ENCODE data around the gene CACNA1I. TPM values are rescaled to one million over a fixed set of nuclear protein-coding genes. Genes with fewer than 3 reads are reported as not detected.

Gene CACNA1I
- total and polyA plus RNA-seq, 2 donors (not counting 1 experiment from before 2014, with no cell fraction given), result 0.07 to 0.25 TPM

GRCh38 chr22:39685336-39686177 lies 115.0 kb downstream of the CACNA1I start:
- intact Hi-C loops (cut with micrococcal nuclease), result no loop called here
- peak overlapping the region; percentile 77 for H3K4me2 ChIP-seq (replicated peaks; ENCODE audit: low read depth, low read length, poor library complexity, severe bottlenecking)
- ATAC-seq (ENCODE audit: low read depth) (peak; percentile 31), DNase-seq (peak; percentile 30)
- peak overlapping the region in 3 of 5 experiments; percentile 29 to 39 (median 34) for H3K4me3 ChIP-seq (ENCODE audit: control extremely low read depth in 1 of 5, extremely low read depth in 1 of 5, insufficient read depth in 1 of 5, low read depth in 2 of 5, low read length in 4 of 5)
- peaks cover 46% of the 10 kb centered on the region for H3K27me3 Mint-ChIP-seq
- peaks cover 3% of the 10 kb centered on the region for H3K4me1 Mint-ChIP-seq
- H4K20me1 ChIP-seq (ENCODE audit: control insufficient read depth, insufficient read depth, low read length, poor library complexity, severe bottlenecking), result no peaks in the 10 kb centered on the region
- H2AFZ ChIP-seq (ENCODE audit: insufficient read depth, low read depth, low read length, poor library complexity, severe bottlenecking), result peak overlapping the region; percentile 46
- TF ChIP-seq EZH2 (IDR thresholded peaks at IDR 0.05; ENCODE audit: borderline replicate concordance, insufficient read depth, low read depth, low read length, poor library complexity, severe bottlenecking) (no peak), CTCF (IDR thresholded peaks at IDR 0.05) (no peak)
- ChIA-PET CTCF (interaction anchor here (0.5 kb wide), 1 partner anchor 258 kb away, joined by 3 read pairs; no protein-coding TSS in a partner anchor), POLR2A (interaction anchor here (0.7 to 0.8 kb wide), 2 partner anchors 299 to 338 kb away, joined by 4 to 5 read pairs; no protein-coding TSS in a partner anchor)
- H3K9me3 ChIP-seq (ENCODE audit: control extremely low read depth in 1 of 3, control insufficient read depth in 2 of 3, insufficient read depth in 1 of 3, low read length in 2 of 3), result peaks cover 0 to 17% (median 0%) of the 10 kb centered on the region in 3 donors
- no peaks in the 10 kb centered on the region for H3K9me3 Mint-ChIP-seq (ENCODE audit: insufficient read depth)
- H3K9ac ChIP-seq (ENCODE audit: low read length), result peak overlapping the region; percentile 37
- no peaks in the 10 kb centered on the region for H3K36me3 ChIP-seq (replicated peaks in 1 of 2; ENCODE audit: control extremely low read depth in 1 of 2, control insufficient read depth in 1 of 2, extremely low read depth in 1 of 2, insufficient read depth in 2 of 2, low read length in 1 of 2)
- no peak overlapping the region for H3K27ac Mint-ChIP-seq
- H3K4me1 ChIP-seq (ENCODE audit: control insufficient read depth in 2 of 2, insufficient read depth in 2 of 2, low read length in 2 of 2), result peaks cover 3 to 4% of the 10 kb centered on the region in 2 donors
- H3K27me3 ChIP-seq (replicated peaks in 1 of 4; ENCODE audit: control extremely low read depth in 1 of 4, control insufficient read depth in 3 of 4, insufficient read depth in 4 of 4, low read length in 3 of 4), result peaks cover 0 to 52% (median 12%) of the 10 kb centered on the region in 4 experiments
- no peaks in the 10 kb centered on the region for H3K79me2 ChIP-seq (ENCODE audit: control insufficient read depth, insufficient read depth, low read length)
- 16% methylated on average over 71 of the region's 77 CpGs for WGBS (ENCODE audit: insufficient coverage)
- no peak overlapping the region for H3K27ac ChIP-seq (ENCODE audit: low read length in 2 of 2)
- H3K4me3 Mint-ChIP-seq, result no peak overlapping the region

- Histone ChIP-seq H3K4me3 (ENCODE audit: control extremely low read depth in 1 of 5, extremely low read depth in 1 of 5, insufficient read depth in 1 of 5, low read depth in 2 of 5, low read length in 4 of 5) (no peak overlapping the region), H3K36me3 (replicated peaks in 1 of 2; ENCODE audit: control extremely low read depth in 1 of 2, control insufficient read depth in 1 of 2, extremely low read depth in 1 of 2, insufficient read depth in 2 of 2, low read length in 1 of 2) (no peaks in the 10 kb centered on the region), H3K27me3 (replicated peaks in 1 of 4; ENCODE audit: control extremely low read depth in 1 of 4, control insufficient read depth in 3 of 4, insufficient read depth in 4 of 4, low read length in 3 of 4) (peaks cover 0 to 54% (median 13%) of the 10 kb centered on the region in 4 experiments), H3K79me2 (ENCODE audit: control insufficient read depth, insufficient read depth, low read length) (no peaks in the 10 kb centered on the region), H3K27ac (ENCODE audit: low read length in 2 of 2) (no peak overlapping the region), H2AFZ (ENCODE audit: insufficient read depth, low read depth, low read length, poor library complexity, severe bottlenecking) (peak overlapping the region; percentile 46), H3K9me3 (ENCODE audit: control extremely low read depth in 1 of 3, control insufficient read depth in 2 of 3, insufficient read depth in 1 of 3, low read length in 2 of 3) (peaks cover 0 to 17% (median 0%) of the 10 kb centered on the region in 3 donors), H4K20me1 (ENCODE audit: control insufficient read depth, insufficient read depth, low read length, poor library complexity, severe bottlenecking) (no peaks in the 10 kb centered on the region), H3K4me1 (ENCODE audit: control insufficient read depth in 2 of 2, insufficient read depth in 2 of 2, low read length in 2 of 2) (peaks cover 9% of the 10 kb centered on the region in 2 donors), H3K9ac (ENCODE audit: low read length) (peak overlapping the region; percentile 37), H3K4me2 (replicated peaks; ENCODE audit: low read depth, low read length, poor library complexity, severe bottlenecking) (peak overlapping the region; percentile 77)
- H3K4me3 Mint-ChIP-seq, result peak overlapping the region; percentile 50
- peaks cover 7% of the 10 kb centered on the region for H3K4me1 Mint-ChIP-seq
- WGBS (ENCODE audit: insufficient coverage), result 34% methylated on average over 31 of the region's 39 CpGs
- ChIA-PET CTCF (no interaction called here), POLR2A (no interaction called here)
- H3K27ac Mint-ChIP-seq, result no peak overlapping the region
- TF ChIP-seq EZH2 (IDR thresholded peaks at IDR 0.05; ENCODE audit: borderline replicate concordance, insufficient read depth, low read depth, low read length, poor library complexity, severe bottlenecking) (no peak), CTCF (IDR thresholded peaks at IDR 0.05) (no peak)
- intact Hi-C loops (cut with micrococcal nuclease), result no loop called here
- H3K27me3 Mint-ChIP-seq, result peaks cover 48% of the 10 kb centered on the region
- DNase-seq (no peak), ATAC-seq (ENCODE audit: low read depth) (no peak)
- no peaks in the 10 kb centered on the region for H3K9me3 Mint-ChIP-seq (ENCODE audit: insufficient read depth)
Measured at GRCh38 chr22:39686178-39686620, 115.6 kb downstream of the CACNA1I start.

Data from B cell (primary cell).